Vagina (tissue), 2 donors: Measurements from ENCODE around the gene IDE.

Experiments
- CTCF ChIP-seq, 3 experiments: fragments of 450-650 bp in 2 of 3; fragments of 200-600 bp in 1 of 3; sonication (generic) in 1 of 3; IDR thresholded peaks; one replicate each; pipeline ENCODE4 v1.5.1; 2017 to 2019; ENCODE audit warnings: antibody characterized with exemption in 3 of 3, mild to moderate bottlenecking in 2 of 3, moderate library complexity in 2 of 3
- POLR2A ChIP-seq, 2 donors: fragments of 450-650 bp; IDR thresholded peaks; one replicate each; pipeline ENCODE4 v1.6.1; 2017; ENCODE audit warnings: antibody characterized with exemption in 2 of 2, mild to moderate bottlenecking in 2 of 2, moderate library complexity in 2 of 2

- TF ChIP-seq POLR2A (IDR thresholded peaks at IDR 0.05) (no peak), CTCF (IDR thresholded peaks at IDR 0.05) (no peak)
Measured at GRCh38 chr10:92567952-92568600, 5.8 kb downstream of the IDE start.
